ENCODE measurements around the gene DEDD. TPM values are rescaled to one million over a fixed set of nuclear protein-coding genes. Genes with fewer than 3 reads are reported as not detected.

The DEDD gene
- total and polyA plus RNA-seq, 2 of the 13 experiments (the other 11 are each of a cell fraction or from before 2014, with no cell fraction given), result 12.6 to 27.8 TPM

- TF ChIP-seq AGO1 (IDR thresholded peaks at IDR 0.05; ENCODE audit: low read depth, low read length, poor library complexity, severe bottlenecking) (no peak), PAX8 (CRISPR knock-in tag; IDR thresholded peaks at IDR 0.05; ENCODE audit: borderline replicate concordance) (no peak), ZNF619 (CRISPR knock-in tag; IDR thresholded peaks at IDR 0.05) (no peak), ZNF160 (CRISPR knock-in tag; IDR thresholded peaks at IDR 0.05) (no peak), ZNF709 (CRISPR knock-in tag; IDR thresholded peaks at IDR 0.05) (peak; percentile 73), ARID3A (IDR thresholded peaks at IDR 0.05; ENCODE audit: low read depth, low read length) (no peak), PHF20 (CRISPR knock-in tag; IDR thresholded peaks at IDR 0.05) (peak; percentile 90), ZBTB26 (CRISPR knock-in tag; IDR thresholded peaks at IDR 0.05; ENCODE audit: borderline replicate concordance) (0 out of 2 replicates have a peak, but pooled peaks have one; percentile 17), ARNTL (CRISPR knock-in tag; IDR thresholded peaks at IDR 0.05) (peak; percentile 38; the same call in 1 of the 2 replicates), ARID5B (CRISPR knock-in tag; IDR thresholded peaks at IDR 0.05) (no peak), RFXAP (CRISPR knock-in tag; IDR thresholded peaks at IDR 0.05; ENCODE audit: borderline replicate concordance) (no peak), TBP (CRISPR knock-in tag; IDR thresholded peaks at IDR 0.05) (no peak), SKIL (CRISPR knock-in tag; IDR thresholded peaks at IDR 0.05; ENCODE audit: borderline replicate concordance) (no peak), MLXIP (CRISPR knock-in tag; IDR thresholded peaks at IDR 0.05; ENCODE audit: borderline replicate concordance) (no peak), RELA (CRISPR knock-in tag; IDR thresholded peaks at IDR 0.05) (no peak), ZNF850 (CRISPR knock-in tag; conservative IDR thresholded peaks at IDR 0.05) (0 out of 2 replicates have a peak, but pooled peaks have one; percentile 2), ESRRA (CRISPR knock-in tag; IDR thresholded peaks at IDR 0.05; ENCODE audit: low read depth) (no peak)
Measured at GRCh38 chr1:161153682-161154337, 21.3 kb upstream of the DEDD start, which contains the start of gene UFC1 (continued).

Measured in HepG2 (cell line).